ENCODE measurements around the gene CDH5. TPM values are rescaled to one million over a fixed set of nuclear protein-coding genes. Genes with fewer than 3 reads are reported as not detected.
A peak's percentile ranks its signal among the peaks of the same experiment; 100 is the strongest.

CDH5 gene
- total RNA-seq, 2 donors from 2014 or later = 0.18 TPM; not detected in 1

GRCh38 chr16:66408163-66409048, 41.9 kb downstream of the CDH5 start:
- no peaks in the 10 kb centered on the region for H3K4me1 ChIP-seq (ENCODE audit: control insufficient read depth, insufficient read depth, low read length)
- H3K36me3 ChIP-seq (ENCODE audit: control insufficient read depth, insufficient read depth, low read length) = no peaks in the 10 kb centered on the region
- no peak for DNase-seq
- Mint-ChIP-seq H3K27ac (no peak overlapping the region), H3K27me3 (ENCODE audit: insufficient read depth) (peaks cover 37% of the 10 kb centered on the region), H3K4me1 (peaks cover 8% of the 10 kb centered on the region), H3K36me3 (ENCODE audit: low read depth) (no peaks in the 10 kb centered on the region), H3K4me3 (no peak overlapping the region), H3K9me3 (peaks cover 20% of the 10 kb centered on the region)
- H3K9me3 ChIP-seq (ENCODE audit: control insufficient read depth, low read length) = peaks cover 19% of the 10 kb centered on the region
- no peaks in the 10 kb centered on the region for H3K27me3 ChIP-seq (ENCODE audit: control insufficient read depth, insufficient read depth, low read length, poor library complexity, severe bottlenecking)
- H3K4me3 ChIP-seq (ENCODE audit: low read length) = no peak overlapping the region
- WGBS, 2 experiments (ENCODE audit: insufficient coverage in 1 of 2, insufficient read length in 1 of 2) = 52 to 73% methylated on average over 2 to 5 of the region's 5 CpGs
- H3K9ac ChIP-seq (ENCODE audit: extremely low read depth, low read length, poor library complexity, severe bottlenecking) = no peak overlapping the region
- TF ChIP-seq CTCF (conservative IDR thresholded peaks at IDR 0.05) = no peak
- peak overlapping the region; percentile 62 for H3K27ac ChIP-seq (ENCODE audit: low read depth, low read length)

- no peaks in the 10 kb centered on the region for H3K27me3 ChIP-seq (ENCODE audit: control insufficient read depth, insufficient read depth, low read length, poor library complexity, severe bottlenecking)
- H3K27ac Mint-ChIP-seq = no peak overlapping the region
- no peak overlapping the region for H3K4me3 Mint-ChIP-seq
- H3K4me3 ChIP-seq (ENCODE audit: low read length) = no peak overlapping the region
- peaks cover 19% of the 10 kb centered on the region for H3K9me3 ChIP-seq (ENCODE audit: control insufficient read depth, low read length)
- no peak for DNase-seq
- H3K27ac ChIP-seq (ENCODE audit: low read depth, low read length) = no peak overlapping the region
- no peak overlapping the region for H3K9ac ChIP-seq (ENCODE audit: extremely low read depth, low read length, poor library complexity, severe bottlenecking)
- H3K36me3 ChIP-seq (ENCODE audit: control insufficient read depth, insufficient read depth, low read length) = no peaks in the 10 kb centered on the region
- peaks cover 20% of the 10 kb centered on the region for H3K9me3 Mint-ChIP-seq
- H3K36me3 Mint-ChIP-seq (ENCODE audit: low read depth) = no peaks in the 10 kb centered on the region
- H3K4me1 Mint-ChIP-seq = peaks cover 8% of the 10 kb centered on the region
- TF ChIP-seq CTCF (conservative IDR thresholded peaks at IDR 0.05) = no peak
- no peaks in the 10 kb centered on the region for H3K4me1 ChIP-seq (ENCODE audit: control insufficient read depth, insufficient read depth, low read length)
- WGBS, 2 experiments (ENCODE audit: insufficient coverage in 1 of 2, insufficient read length in 1 of 2) = 94 to 96% methylated on average over 2 to 4 of the region's 5 CpGs
- H3K27me3 Mint-ChIP-seq (ENCODE audit: insufficient read depth) = peaks cover 37% of the 10 kb centered on the region
Measured at GRCh38 chr16:66409156-66409555, 42.7 kb downstream of the CDH5 start.

GRCh38 chr16:66412182-66412581, 45.7 kb downstream of the CDH5 start:
- H3K4me1 ChIP-seq (ENCODE audit: control insufficient read depth, insufficient read depth, low read length) = no peaks in the 10 kb centered on the region
- no peak overlapping the region for H3K4me3 ChIP-seq (ENCODE audit: low read length)
- Mint-ChIP-seq H3K27me3 (ENCODE audit: insufficient read depth) (peaks cover 22% of the 10 kb centered on the region), H3K4me1 (peaks cover 4% of the 10 kb centered on the region), H3K36me3 (ENCODE audit: low read depth) (no peaks in the 10 kb centered on the region), H3K27ac (no peak overlapping the region), H3K9me3 (peaks cover 8% of the 10 kb centered on the region), H3K4me3 (no peak overlapping the region)
- H3K9ac ChIP-seq (ENCODE audit: extremely low read depth, low read length, poor library complexity, severe bottlenecking) = no peak overlapping the region
- H3K27ac ChIP-seq (ENCODE audit: low read depth, low read length) = no peak overlapping the region
- no peaks in the 10 kb centered on the region for H3K27me3 ChIP-seq (ENCODE audit: control insufficient read depth, insufficient read depth, low read length, poor library complexity, severe bottlenecking)
- DNase-seq = no peak
- no peak for TF ChIP-seq CTCF (conservative IDR thresholded peaks at IDR 0.05)
- H3K9me3 ChIP-seq (ENCODE audit: control insufficient read depth, low read length) = peaks cover 15% of the 10 kb centered on the region
- no peaks in the 10 kb centered on the region for H3K36me3 ChIP-seq (ENCODE audit: control insufficient read depth, insufficient read depth, low read length)
